Stimulated activated CD4-positive, alpha-beta T cell treated with anti-CD3 and anti-CD28 coated beads, Interleukin-2, amount 100 ng/mL, for 4 hours (primary cell): Measurements from ENCODE around the gene TAGAP.
A peak's percentile ranks its signal among the peaks of the same experiment; 100 is the strongest.

Source experiments
- DNase-seq: peaks from one replicate; pipeline ENCODE4 v3.0.0-alpha.2; 2020; ENCODE audit warnings: low read depth

Gene TAGAP

GRCh38 chr6:159071843-159072769, 27.3 kb upstream of the TAGAP start:
- DNase-seq = no peak

DNA sequence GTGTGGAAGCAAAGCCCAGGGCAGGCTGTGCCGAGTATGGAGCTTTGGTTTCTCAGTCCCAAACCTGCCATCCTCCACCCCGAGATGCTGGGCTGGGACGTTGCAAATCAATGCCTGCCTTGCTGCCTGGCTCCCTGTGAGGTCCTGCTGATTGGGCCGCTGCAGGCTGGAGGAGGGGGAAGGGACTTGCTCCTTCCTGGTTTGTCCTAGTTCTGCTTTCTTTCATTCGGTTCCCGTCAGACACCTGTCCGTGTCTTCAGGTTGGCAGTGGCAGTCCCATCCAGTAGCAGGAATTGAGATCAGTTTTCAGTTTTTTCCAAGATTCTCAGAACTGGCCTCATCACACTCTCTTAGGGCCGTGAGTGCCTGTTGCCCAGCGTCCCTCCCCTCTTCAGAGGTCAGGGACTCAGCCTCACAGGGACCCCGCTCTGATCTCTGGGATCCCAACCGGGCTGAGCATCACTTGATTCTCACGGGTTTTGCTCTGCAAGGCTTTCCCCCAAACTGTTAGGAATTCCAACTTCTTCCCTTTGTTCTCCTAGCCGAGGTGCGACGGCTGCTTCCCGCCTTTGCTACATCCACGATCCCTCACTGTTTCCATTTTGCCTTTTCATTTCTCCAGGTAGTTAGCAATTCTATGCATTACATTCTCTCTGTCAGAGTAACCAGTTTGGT, 24.2 kb upstream of the TAGAP start:
- no peak for DNase-seq

GRCh38 chr6:159067334-159067733, 22.5 kb upstream of the TAGAP start:
- DNase-seq = no peak

DNA sequence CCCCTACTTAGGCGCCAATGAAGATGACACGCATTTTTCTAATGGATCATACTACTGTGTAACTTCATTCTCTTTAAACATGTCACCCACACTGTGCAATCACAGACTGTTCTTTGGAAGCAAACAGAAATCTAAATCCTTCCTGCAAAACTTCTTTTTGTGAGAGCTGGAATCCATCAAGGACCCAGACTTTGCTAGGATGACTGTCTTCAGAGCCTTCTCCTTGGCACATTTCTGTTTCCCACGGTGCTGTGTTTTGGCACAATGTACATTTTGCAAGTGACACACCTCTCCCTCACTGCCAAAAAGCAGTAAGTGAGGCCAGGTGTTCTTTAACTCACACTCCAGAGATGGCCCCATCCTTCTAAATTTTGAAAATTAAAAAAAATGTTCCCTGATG, 21.7 kb upstream of the TAGAP start:
- DNase-seq = no peak

- no peak for DNase-seq
Observed at GRCh38 chr6:159065759-159066329, 21.1 kb upstream of the TAGAP start.

- no peak for DNase-seq
Observed at GRCh38 chr6:159065091-159065490, 20.3 kb upstream of the TAGAP start.

DNA sequence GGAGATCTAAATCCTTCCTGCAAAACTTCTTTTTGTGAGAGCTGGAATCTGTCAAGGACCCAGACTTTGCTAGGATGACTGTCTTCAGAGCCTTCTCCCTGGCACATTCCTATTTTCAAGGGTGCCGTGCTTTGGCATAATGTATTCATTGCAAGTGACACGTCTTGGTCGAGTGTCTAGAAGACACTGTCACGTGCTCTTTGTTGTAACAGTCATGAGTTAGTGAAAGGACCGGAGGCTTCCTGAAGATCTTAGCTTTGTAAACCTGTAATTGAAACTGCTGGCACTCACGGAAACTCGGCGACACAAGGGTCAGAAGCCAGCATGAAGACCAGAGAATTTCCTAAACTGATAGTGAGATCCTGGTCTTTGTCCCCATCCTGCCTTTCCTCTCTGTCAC, 19.7 kb upstream of the TAGAP start:
- no peak for DNase-seq

- no peak for DNase-seq
Observed at GRCh38 chr6:159063549-159063948, 18.8 kb upstream of the TAGAP start.

DNA sequence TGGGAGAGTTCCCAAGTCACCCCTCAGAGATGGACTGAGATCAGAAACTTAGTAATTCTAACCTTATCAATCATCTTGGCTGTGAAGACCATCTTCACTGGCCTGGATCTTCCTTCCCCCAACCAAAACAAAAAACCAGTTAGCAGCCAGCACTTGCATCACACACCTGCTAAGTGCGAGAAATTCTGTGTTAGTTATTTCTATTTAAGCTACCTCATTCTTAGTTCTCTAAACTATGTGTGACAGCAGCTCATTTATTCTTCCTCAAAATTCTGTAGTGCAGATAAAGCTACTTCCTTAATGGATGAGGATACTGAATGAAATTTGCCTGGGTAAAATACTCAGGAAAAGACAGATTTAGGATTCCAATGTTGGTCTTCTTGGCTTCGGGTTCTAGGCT, 18.2 kb upstream of the TAGAP start:
- no peak for DNase-seq

DNA sequence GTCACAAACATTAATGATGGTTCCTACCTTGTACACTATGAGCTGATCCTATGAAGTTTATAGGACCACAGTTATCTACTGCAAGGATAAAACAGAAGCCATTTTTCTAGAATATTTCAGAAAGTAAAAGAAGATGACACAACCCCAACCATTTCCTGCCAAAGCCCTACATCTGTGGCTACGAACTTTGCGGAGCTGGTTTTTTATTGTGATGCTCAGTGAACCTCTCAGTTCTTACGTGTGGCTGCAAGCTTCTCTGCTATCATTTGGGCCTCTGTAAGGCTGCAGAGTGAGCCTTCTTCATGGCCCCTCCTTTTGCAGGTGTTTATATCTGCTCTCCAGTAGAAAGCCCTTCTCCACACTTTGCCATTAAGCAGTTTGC, 17.8 kb upstream of the TAGAP start:
- peak; percentile 51 for DNase-seq

- no peak for DNase-seq
Observed at GRCh38 chr6:159061805-159062563, 17.2 kb upstream of the TAGAP start.

DNA sequence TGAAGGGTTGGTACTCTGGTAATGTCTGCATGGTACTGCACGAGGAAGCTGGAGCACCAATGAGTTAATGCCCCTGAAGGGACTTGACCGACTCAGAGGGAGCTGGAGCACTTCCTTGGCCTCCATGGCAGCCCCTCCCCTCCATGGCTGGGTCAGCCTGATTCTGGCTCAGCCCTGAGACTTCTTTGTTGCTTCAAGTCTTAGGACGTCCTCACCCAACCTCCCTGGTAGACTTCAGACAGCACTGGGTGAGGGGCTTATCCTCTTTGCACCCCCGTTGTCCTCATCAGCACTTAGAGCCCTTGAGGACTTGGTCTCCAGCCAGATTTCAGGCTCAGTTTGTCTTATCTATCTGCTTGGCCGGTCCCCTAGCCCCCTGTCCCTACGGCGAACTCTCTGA, 16.4 kb upstream of the TAGAP start:
- no peak for DNase-seq

- DNase-seq = no peak
Observed at GRCh38 chr6:159059885-159060506, 15.2 kb upstream of the TAGAP start.

DNA sequence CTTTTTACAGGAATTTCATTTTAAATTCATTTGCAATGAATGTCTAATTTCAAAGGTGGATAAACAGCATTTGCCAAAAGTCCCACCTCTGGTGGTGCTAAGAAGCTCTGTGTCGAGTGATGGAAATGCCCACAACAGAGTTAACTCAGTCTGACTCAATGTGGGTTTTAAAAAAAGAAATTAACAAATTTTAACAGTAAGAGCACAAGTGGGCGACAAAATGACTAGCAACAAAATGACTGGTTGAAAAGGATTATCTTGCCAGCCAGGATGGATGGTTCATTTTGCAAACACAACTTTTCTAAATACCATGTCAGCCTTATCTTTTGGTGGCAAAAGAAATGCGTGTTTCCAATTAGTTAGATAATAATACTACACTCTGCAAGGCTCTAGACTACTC, 14.3 kb upstream of the TAGAP start:
- DNase-seq = no peak

- no peak for DNase-seq
Observed at GRCh38 chr6:159056899-159057298, 12.1 kb upstream of the TAGAP start.

DNA sequence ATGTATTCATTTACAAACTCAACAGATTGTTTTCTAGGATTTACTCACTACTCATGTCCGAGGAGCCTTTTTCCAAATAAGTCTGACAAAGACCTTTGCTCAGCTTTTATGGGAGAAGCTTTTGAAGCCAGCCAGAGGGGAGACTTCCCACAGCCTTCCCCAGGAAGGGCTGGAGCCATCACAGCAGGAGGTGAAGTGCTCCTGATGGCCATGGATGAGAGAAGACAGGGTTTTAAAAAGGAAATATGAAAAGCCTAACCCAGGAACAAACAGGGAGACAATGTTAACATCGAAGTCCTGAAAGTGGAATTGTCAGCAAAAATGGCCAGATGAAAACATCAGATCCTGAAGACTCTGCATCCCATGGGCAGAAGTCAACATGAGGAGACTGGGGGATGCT, 11.6 kb upstream of the TAGAP start:
- DNase-seq = no peak

DNA sequence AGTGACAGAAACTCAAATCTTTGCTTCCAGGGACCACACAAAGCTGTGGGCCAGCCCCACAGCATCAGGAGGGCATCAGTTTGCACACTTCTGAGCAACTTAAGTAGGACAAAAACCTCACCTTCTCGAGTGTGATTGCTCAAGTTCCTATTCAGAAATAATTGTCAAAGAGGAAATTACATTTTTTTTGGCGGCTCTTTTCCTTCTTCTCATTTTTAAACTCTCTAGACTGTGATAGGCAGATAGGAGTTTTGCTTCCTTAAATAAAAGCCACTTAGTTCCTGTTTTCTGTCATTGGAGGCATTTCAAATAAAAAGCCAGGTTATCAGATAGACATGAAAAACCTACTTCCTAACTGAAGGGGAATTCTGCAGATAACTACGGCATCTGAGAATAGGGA, 11.2 kb upstream of the TAGAP start:
- no peak for DNase-seq

DNA sequence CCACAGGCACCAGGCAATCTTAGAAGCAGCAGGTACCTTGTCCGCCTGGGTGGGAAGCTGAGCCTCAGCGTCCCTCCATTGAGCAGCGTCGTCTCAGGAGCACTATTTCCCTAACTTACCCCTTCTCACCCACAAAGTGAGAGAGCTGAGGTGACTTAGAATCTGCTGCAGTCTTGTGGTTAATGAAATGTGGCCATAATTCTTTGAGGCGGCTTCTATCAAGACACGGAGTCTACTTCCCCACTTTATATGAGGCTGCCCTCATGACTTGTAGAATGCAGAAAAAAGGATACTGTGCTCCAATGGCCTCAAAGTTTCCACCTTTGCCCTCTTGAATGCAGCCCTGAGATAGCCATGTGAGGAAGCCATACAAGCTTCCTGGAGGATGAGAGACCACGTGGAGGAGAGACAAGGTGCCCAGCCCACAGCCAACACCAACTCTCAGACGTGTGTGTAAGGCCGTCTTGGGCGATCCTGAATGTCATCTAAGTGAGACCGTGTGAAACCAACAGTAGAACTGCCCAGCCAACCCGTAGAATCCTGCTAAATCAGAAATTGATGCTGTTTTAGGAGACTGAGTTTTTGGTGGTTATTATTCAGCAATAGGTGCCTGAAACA, 9.1 kb upstream of the TAGAP start:
- no peak for DNase-seq

GRCh38 chr6:159052720-159053119, 7.9 kb upstream of the TAGAP start:
- DNase-seq = no peak

GRCh38 chr6:159047891-159048685, 3.3 kb upstream of the TAGAP start:
- no peak for DNase-seq

- DNase-seq = no peak
Observed at GRCh38 chr6:159045801-159046200, 1.0 kb upstream of the TAGAP start.
